ENCODE data around the gene PCDHA4. TPM values are rescaled to one million over a fixed set of nuclear protein-coding genes. Genes with fewer than 3 reads are reported as not detected.

PCDHA4 gene
- total and polyA plus RNA-seq, 2 of the 13 experiments (the other 11 are each of a cell fraction or from before 2014, with no cell fraction given), result not detected

DNA sequence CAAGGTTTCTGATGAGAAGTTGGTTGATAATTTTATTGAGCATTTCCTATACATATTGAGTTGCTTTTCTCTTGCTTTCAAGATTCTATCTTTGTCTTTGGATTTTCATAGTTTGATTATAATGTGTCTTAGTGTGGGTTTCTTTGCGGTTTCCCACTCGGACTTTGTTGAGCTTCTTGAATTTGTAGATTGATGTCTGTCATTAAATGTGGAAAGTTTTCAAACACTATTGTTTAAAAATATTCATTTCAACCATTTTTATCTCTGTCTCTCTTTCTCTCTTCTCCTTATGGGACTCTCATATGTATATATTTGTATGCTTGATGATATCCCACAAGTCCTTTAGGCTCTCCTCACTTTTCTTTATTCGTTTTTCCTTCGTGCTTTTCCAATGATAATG lies 39.4 kb upstream of the PCDHA4 start (continued):
- no peak for TF ChIP-seq GABPA (IDR thresholded peaks at IDR 0.05; ENCODE audit: low read depth, low read length)
- no peak for TF ChIP-seq GABPA (CRISPR knock-in tag; IDR thresholded peaks at IDR 0.05; ENCODE audit: low read depth)

DNA sequence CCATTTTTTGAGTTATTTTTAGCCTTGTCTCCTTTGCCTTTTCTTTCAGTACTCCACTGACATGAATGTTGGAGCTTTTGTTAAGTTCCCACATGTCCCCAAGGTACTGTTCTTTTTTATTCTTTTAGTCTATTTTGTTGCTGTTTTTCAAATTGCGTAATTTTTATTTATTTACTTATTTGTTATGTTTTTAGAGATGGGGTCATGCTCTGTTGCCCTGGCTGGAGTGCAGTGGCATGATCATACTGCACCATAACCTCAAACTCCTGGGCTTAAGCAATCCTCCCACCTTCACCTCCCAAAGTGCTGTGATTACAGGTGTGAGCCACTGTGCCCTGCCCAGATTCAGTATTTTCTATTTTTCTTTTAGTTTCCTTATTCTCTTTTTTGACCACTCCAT lies 26.4 kb upstream of the PCDHA4 start:
- Histone ChIP-seq H3K36me3 (replicated peaks in 1 of 2; ENCODE audit: control insufficient read depth in 1 of 2, insufficient read depth in 2 of 2, low read length in 2 of 2) (no peaks in the 10 kb centered on the region), H3K9me3 (ENCODE audit: low read length) (peaks cover 65% of the 10 kb centered on the region), H3K4me2 (ENCODE audit: low read depth, low read length) (no peak overlapping the region), H3K27me3 (ENCODE audit: control insufficient read depth in 1 of 2, insufficient read depth in 2 of 2, low read length in 2 of 2) (no peaks in the 10 kb centered on the region), H4K20me1 (ENCODE audit: insufficient read depth, low read length) (no peaks in the 10 kb centered on the region), H3K4me3 (replicated peaks in 1 of 3; ENCODE audit: insufficient read depth in 1 of 3, low read depth in 2 of 3, low read length in 3 of 3) (no peak overlapping the region), H3K9ac (ENCODE audit: insufficient read depth, low read depth, low read length) (no peak overlapping the region), H3K27ac (ENCODE audit: extremely low read length, insufficient read depth, low read length) (no peak overlapping the region), H2AFZ (ENCODE audit: low read length) (no peak overlapping the region), H3K79me2 (ENCODE audit: insufficient read depth, low read length) (no peaks in the 10 kb centered on the region), H3K4me1 (ENCODE audit: insufficient read depth, low read length) (no peaks in the 10 kb centered on the region)
- CTCF ChIA-PET (ENCODE audit: low intra/inter-chr PET ratio, low total read pairs), result no interaction called here
- DNase-seq (ENCODE audit: low spot score), result no peak
- WGBS (ENCODE audit: low lambda C conversion rate), result 0% methylated on average over 1 of the region's 1 CpG
- TF ChIP-seq ZC3H13 (CRISPR knock-in tag; IDR thresholded peaks at IDR 0.05), result no peak
- TF ChIP-seq KLF16 (CRISPR knock-in tag; IDR thresholded peaks at IDR 0.05), result no peak
- no peak for TF ChIP-seq REXO4 (CRISPR knock-in tag; IDR thresholded peaks at IDR 0.05; ENCODE audit: borderline replicate concordance)
- TF ChIP-seq, protein P1, sequence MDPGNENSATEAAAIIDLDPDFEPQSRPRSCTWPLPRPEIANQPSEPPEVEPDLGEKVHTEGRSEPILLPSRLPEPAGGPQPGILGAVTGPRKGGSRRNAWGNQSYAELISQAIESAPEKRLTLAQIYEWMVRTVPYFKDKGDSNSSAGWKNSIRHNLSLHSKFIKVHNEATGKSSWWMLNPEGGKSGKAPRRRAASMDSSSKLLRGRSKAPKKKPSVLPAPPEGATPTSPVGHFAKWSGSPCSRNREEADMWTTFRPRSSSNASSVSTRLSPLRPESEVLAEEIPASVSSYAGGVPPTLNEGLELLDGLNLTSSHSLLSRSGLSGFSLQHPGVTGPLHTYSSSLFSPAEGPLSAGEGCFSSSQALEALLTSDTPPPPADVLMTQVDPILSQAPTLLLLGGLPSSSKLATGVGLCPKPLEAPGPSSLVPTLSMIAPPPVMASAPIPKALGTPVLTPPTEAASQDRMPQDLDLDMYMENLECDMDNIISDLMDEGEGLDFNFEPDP (CRISPR knock-in tag; conservative IDR thresholded peaks at IDR 0.05), result no peak
- no peak for TF ChIP-seq HNF4A (CRISPR knock-in tag; IDR thresholded peaks at IDR 0.05)
- no peak for TF ChIP-seq ZNF367 (CRISPR knock-in tag; IDR thresholded peaks at IDR 0.05; ENCODE audit: borderline replicate concordance)
- no peak for TF ChIP-seq SRY (CRISPR knock-in tag; IDR thresholded peaks at IDR 0.05)
- TF ChIP-seq, protein P2, sequence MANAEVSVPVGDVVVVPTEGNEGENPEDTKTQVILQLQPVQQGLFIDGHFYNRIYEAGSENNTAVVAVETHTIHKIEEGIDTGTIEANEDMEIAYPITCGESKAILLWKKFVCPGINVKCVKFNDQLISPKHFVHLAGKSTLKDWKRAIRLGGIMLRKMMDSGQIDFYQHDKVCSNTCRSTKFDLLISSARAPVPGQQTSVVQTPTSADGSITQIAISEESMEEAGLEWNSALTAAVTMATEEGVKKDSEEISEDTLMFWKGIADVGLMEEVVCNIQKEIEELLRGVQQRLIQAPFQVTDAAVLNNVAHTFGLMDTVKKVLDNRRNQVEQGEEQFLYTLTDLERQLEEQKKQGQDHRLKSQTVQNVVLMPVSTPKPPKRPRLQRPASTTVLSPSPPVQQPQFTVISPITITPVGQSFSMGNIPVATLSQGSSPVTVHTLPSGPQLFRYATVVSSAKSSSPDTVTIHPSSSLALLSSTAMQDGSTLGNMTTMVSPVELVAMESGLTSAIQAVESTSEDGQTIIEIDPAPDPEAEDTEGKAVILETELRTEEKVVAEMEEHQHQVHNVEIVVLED (CRISPR knock-in tag; IDR thresholded peaks at IDR 0.05; ENCODE audit: borderline replicate concordance), result no peak
- TF ChIP-seq, protein P3, sequence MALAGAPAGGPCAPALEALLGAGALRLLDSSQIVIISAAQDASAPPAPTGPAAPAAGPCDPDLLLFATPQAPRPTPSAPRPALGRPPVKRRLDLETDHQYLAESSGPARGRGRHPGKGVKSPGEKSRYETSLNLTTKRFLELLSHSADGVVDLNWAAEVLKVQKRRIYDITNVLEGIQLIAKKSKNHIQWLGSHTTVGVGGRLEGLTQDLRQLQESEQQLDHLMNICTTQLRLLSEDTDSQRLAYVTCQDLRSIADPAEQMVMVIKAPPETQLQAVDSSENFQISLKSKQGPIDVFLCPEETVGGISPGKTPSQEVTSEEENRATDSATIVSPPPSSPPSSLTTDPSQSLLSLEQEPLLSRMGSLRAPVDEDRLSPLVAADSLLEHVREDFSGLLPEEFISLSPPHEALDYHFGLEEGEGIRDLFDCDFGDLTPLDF (CRISPR knock-in tag; IDR thresholded peaks at IDR 0.05), result no peak
- TF ChIP-seq ZNF382 (CRISPR knock-in tag; IDR thresholded peaks at IDR 0.05; ENCODE audit: borderline replicate concordance), result no peak
- TF ChIP-seq NR1H2 (CRISPR knock-in tag; IDR thresholded peaks at IDR 0.05; ENCODE audit: borderline replicate concordance, low read depth), result no peak
- no peak for TF ChIP-seq ZNF530 (CRISPR knock-in tag; IDR thresholded peaks at IDR 0.05; ENCODE audit: low read depth)
- TF ChIP-seq ZFP90 (CRISPR knock-in tag; IDR thresholded peaks at IDR 0.05; ENCODE audit: borderline replicate concordance), result no peak
- ATAC-seq, result no peak
- POLR2A ChIA-PET, result no interaction called here
- no peak for FAIRE-seq
- BruUV-seq (replicated peaks), result no TSS peak
- intact Hi-C loops (cut with micrococcal nuclease; ENCODE audit: unreplicated experiment) (no loop called here), in situ Hi-C loops (cut with HindIII; ENCODE audit: extremely low pct_ligation_motif_present, low pct_unique_long_range_greater_than_20kb) (no loop called here)

Measured in HepG2 (cell line).